Right atrium auricular region (tissue), 2 donors: ENCODE data around the gene PRR15L. TPM values are rescaled to one million over a fixed set of nuclear protein-coding genes. Genes with fewer than 3 reads are reported as not detected.
"Not testable (repeated sequence)": the region's sequence is repeated elsewhere in the genome, so short reads cannot be mapped to it uniquely, and the experiment has no call there.

Experiments used
- DNase-seq: peaks from one replicate; pipeline ENCODE4 v3.0.0-alpha.2; 2019; ENCODE audit warnings: low spot score
- H3K27ac ChIP-seq, 2 donors: fragments of 200-600 bp; sonication (generic); 1 replicate in 1 of 2; 2 replicates in 1 of 2; pipeline ENCODE4 v1.5.1; 2016 to 2019
- H3K27me3 ChIP-seq, 2 donors: fragments of 200-600 bp; sonication (generic); one replicate each; pipeline versions ENCODE4 v1.5.1 to v1.6.0; 2017 to 2019
- H3K36me3 ChIP-seq: fragments of 200-600 bp; sonication (generic); one replicate; pipeline ENCODE4 v1.5.1; 2016
- H3K4me1 ChIP-seq, 2 donors: fragments of 200-600 bp; sonication (generic); one replicate each; pipeline versions ENCODE4 v1.5.1 to v1.6.0; 2017 to 2019
- H3K4me3 ChIP-seq, 2 donors: fragments of 200-600 bp; sonication (generic); 1 replicate in 1 of 2; 2 replicates in 1 of 2; pipeline ENCODE4 v1.5.1; 2017 to 2019; ENCODE audit warnings: mild to moderate bottlenecking in 1 of 2, moderate library complexity in 1 of 2
- H3K9me3 ChIP-seq, 2 donors: fragments of 200-600 bp; sonication (generic); one replicate each; pipeline ENCODE4 v1.5.1; 2019
- total RNA-seq, 2 donors: library from RNA; depleted of rRNA; stranded (reverse); fragments of >200 nt; gene quantifications; one replicate each; pipeline ENCODE4 v1.1.0, GENCODE V29; 2016
- TF ChIP-seq, protein P1 (sequence below), 2 donors: fragments of 200-600 bp; sonication (generic); IDR thresholded peaks; one replicate each; pipeline ENCODE4 v1.5.1; 2019; ENCODE audit warnings: antibody characterized with exemption in 2 of 2

The PRR15L gene
- total RNA-seq, 2 donors from 2014 or later, result 1.2 to 6.5 TPM

DNA sequence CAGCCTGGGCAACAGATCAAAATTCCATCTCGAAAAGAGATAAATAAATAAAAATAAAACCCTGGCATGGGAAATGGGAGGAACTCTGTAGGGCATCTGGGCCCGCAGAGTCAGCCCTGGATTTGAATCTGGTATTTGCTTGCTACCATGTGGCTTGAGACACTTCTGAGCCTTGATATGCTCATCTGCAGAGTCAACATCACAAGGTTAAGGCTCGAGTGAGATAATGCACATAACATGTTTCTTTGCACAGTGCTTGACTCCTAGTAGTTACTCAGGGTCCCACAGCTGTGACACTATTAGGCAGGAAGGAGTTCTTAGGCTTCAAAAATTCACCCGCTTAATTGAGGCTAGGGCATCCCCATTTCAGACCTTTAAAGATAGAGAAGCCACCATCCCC is 34.5 kb upstream of the PRR15L start:
- H3K4me1 ChIP-seq, result peaks cover 0 to 19% of the 10 kb centered on the region in 2 donors
- H3K27ac ChIP-seq, result no peak overlapping the region
- no peaks in the 10 kb centered on the region for H3K9me3 ChIP-seq
- no peak overlapping the region for H3K4me3 ChIP-seq
- no peak for DNase-seq
- H3K27me3 ChIP-seq, result no peaks in the 10 kb centered on the region
- no peaks in the 10 kb centered on the region for H3K36me3 ChIP-seq
- TF ChIP-seq, protein P1, sequence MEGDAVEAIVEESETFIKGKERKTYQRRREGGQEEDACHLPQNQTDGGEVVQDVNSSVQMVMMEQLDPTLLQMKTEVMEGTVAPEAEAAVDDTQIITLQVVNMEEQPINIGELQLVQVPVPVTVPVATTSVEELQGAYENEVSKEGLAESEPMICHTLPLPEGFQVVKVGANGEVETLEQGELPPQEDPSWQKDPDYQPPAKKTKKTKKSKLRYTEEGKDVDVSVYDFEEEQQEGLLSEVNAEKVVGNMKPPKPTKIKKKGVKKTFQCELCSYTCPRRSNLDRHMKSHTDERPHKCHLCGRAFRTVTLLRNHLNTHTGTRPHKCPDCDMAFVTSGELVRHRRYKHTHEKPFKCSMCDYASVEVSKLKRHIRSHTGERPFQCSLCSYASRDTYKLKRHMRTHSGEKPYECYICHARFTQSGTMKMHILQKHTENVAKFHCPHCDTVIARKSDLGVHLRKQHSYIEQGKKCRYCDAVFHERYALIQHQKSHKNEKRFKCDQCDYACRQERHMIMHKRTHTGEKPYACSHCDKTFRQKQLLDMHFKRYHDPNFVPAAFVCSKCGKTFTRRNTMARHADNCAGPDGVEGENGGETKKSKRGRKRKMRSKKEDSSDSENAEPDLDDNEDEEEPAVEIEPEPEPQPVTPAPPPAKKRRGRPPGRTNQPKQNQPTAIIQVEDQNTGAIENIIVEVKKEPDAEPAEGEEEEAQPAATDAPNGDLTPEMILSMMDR (IDR thresholded peaks at IDR 0.05), result no peak

DNA sequence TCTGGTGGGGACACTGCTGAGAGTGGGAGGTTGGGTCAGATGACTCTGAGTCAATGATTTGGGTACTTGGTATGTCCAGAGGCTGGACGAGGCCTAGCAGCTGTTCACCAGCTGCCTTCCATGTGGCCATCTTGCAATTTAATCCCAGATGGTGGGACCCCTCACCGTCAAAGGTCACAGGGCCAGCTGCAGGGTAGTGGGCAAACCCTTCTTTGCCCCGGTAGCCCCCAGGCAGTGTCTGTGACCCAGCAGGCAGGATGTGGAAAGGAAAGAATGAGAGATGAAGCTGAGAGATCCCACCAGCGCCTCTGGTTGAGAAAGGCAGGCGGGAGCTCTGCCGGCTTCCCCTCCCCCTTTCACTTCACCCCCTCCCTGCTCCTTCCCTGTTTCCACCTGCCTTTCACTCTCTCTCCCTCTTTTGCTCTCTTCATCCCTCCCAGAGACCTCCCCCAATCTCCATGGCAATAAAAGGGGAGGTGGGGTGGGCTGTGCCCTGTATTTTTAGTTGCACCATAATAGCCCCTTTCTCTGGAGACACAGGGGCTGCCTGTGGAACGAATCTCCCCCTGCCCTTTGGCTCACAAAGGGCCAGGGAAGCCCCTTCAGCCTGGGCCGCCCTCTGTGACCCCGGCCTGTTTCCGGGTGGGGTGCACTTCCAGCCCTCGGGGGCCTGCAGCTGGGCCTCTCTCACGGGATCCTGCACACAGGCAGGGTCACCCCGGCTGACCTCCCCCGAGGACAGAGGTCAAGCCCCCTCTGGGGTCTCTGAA is 33.5 kb upstream of the PRR15L start:
- H3K4me3 ChIP-seq, result no peak overlapping the region
- no peak for DNase-seq
- peaks cover 0 to 20% of the 10 kb centered on the region in 2 donors for H3K4me1 ChIP-seq
- no peaks in the 10 kb centered on the region for H3K9me3 ChIP-seq
- no peaks in the 10 kb centered on the region for H3K27me3 ChIP-seq
- H3K36me3 ChIP-seq, result no peaks in the 10 kb centered on the region
- no peak overlapping the region for H3K27ac ChIP-seq
- TF ChIP-seq, protein P1 (IDR thresholded peaks at IDR 0.05), result no peak

DNA sequence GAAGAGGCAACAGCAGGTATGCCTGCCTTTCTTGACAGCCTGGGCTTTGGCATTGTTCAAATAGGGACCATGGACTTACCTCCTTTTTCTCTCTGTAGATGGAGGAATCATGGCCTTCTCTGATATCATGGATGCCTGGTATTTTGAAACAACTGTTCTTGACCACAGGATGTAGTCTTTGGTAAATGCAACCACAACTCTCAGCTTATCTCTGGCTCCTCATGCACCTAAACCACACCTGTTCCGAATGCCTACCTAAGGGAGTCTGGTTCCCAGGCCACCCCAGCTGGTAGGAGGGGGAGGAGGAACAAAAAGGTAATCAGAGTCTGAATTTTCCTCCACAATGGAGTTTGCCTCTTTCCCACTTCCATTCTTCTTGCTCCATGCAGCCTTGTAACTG is 32.0 kb upstream of the PRR15L start:
- Histone ChIP-seq H3K4me1 (peaks cover 0 to 20% of the 10 kb centered on the region in 2 donors), H3K27ac (no peak overlapping the region), H3K9me3 (no peaks in the 10 kb centered on the region), H3K4me3 (no peak overlapping the region), H3K27me3 (no peaks in the 10 kb centered on the region), H3K36me3 (no peaks in the 10 kb centered on the region)
- TF ChIP-seq, protein P1 (IDR thresholded peaks at IDR 0.05), result no peak
- DNase-seq, result no peak

DNA sequence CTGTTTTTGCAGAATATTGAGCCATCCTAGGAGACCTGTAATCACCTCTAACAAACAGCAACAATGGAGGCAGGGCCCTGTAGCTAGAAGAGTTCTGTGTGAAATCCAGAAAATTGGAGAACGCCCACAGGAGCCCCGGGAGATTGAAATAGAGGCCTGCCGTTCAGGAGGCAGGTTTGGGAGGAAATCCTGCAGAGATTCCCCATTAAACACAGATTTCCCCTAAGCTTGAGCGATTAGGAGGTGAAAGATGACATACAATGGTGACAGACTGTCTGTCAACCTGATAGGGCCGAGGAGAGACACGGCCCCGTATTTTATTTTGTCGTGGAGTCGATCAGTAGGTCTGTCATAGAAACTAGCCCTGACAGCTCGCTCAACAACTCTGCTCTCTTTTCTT is 31.5 kb upstream of the PRR15L start:
- Histone ChIP-seq H3K27ac (no peak overlapping the region), H3K4me3 (no peak overlapping the region), H3K4me1 (peaks cover 0 to 24% of the 10 kb centered on the region in 2 donors), H3K36me3 (no peaks in the 10 kb centered on the region), H3K9me3 (no peaks in the 10 kb centered on the region), H3K27me3 (no peaks in the 10 kb centered on the region)
- TF ChIP-seq, protein P1 (IDR thresholded peaks at IDR 0.05), result no peak
- no peak for DNase-seq

DNA sequence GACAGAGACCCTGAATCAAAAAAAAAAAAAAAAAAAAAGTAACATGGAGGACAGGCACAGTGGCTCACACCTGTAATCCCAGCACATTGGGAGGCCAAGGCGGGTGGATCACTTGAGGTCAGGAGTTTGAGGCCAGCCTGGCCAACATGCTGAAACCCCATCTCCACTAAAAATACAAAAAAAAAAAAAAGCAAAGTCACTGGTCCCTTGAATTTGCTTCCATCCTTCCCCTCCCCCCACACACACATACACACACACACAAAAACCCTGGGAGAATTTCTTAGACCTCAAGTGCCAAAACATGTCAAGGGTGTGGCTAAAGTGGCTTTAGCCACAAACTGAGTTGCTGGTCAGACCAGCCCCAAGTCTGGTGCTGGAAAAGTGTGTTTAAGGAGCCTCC is 30.8 kb upstream of the PRR15L start:
- peaks cover 0 to 31% of the 10 kb centered on the region in 2 donors for H3K4me1 ChIP-seq
- not testable (repeated sequence) for H3K36me3 ChIP-seq, H3K27ac ChIP-seq, H3K27me3 ChIP-seq, H3K9me3 ChIP-seq, H3K4me3 ChIP-seq, DNase-seq

DNA sequence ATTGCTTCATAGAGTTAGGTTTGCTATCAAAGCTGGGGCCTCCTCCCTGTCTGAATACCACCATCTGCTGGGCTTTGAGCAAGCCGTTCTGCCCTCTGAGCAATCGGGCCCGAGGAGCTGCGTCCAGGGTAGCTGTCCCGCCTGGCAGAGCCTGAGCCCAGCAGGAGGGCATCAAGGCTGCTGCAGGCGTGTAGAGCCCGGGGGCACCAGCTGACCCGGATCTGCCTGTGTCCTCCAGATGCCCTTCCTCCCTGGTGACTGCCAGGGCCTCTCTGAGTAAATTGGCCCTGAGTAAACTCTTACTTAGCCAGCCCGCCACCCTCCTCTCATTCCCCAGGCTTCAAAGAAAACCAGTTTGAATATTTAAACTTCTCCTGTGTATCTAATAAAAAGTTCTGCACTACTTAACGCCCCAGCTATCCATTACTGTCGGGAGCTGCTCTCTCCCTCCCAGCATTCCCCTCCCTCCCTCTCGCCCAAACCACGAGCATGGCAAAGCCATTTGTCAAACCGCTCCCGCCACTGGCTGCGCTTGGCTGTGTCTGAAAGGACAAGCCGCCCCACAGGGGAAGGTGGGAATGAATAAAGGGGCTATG is 29.7 kb upstream of the PRR15L start:
- no peaks in the 10 kb centered on the region for H3K27me3 ChIP-seq
- no peaks in the 10 kb centered on the region for H3K9me3 ChIP-seq
- DNase-seq, result no peak
- H3K4me3 ChIP-seq, result no peak overlapping the region
- no peak overlapping the region for H3K27ac ChIP-seq
- no peaks in the 10 kb centered on the region for H3K36me3 ChIP-seq
- peaks cover 0 to 33% of the 10 kb centered on the region in 2 donors for H3K4me1 ChIP-seq
- TF ChIP-seq, protein P1 (IDR thresholded peaks at IDR 0.05), result no peak
